Suppressor macrophage (primary cell): ENCODE results near the gene TMEM150A.
"Not testable (repeated sequence)": the region's sequence is repeated elsewhere in the genome, so short reads cannot be mapped to it uniquely, and the experiment has no call there.

Experiments used
- DNase-seq, 4 experiments: peaks; one replicate each; pipeline ENCODE4 v3.0.0-alpha.2; 2020 to 2022

The TMEM150A gene

GRCh38 chr2:85593023-85593422 lies 9.5 kb downstream of the TMEM150A start:
- no peak for DNase-seq

- not testable (repeated sequence) for DNase-seq
Measured at GRCh38 chr2:85592299-85592698, 10.2 kb downstream of the TMEM150A start.

DNA sequence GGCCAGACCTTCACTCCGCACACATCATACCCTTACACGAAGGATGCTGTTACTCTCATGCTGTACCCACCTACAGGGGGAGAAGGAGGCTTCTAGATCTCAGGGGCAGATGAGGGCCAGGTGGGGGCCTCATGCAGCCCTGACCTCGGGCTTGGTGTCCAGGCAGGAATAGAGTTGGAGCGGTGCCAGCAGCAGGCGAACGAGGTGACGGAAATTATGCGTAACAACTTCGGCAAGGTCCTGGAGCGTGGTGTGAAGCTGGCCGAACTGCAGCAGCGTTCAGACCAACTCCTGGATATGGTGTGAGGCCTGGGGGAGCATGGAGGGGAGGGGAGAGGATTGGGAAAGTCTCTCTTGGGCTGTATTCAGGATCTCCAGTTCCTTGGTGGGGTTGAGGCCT lies 10.9 kb downstream of the TMEM150A start:
- no peak for DNase-seq

- DNase-seq, result peak in 3 of 4 experiments; percentile 52 to 65 (median 62)
Measured at GRCh38 chr2:85590950-85591349, 11.5 kb downstream of the TMEM150A start.

DNA sequence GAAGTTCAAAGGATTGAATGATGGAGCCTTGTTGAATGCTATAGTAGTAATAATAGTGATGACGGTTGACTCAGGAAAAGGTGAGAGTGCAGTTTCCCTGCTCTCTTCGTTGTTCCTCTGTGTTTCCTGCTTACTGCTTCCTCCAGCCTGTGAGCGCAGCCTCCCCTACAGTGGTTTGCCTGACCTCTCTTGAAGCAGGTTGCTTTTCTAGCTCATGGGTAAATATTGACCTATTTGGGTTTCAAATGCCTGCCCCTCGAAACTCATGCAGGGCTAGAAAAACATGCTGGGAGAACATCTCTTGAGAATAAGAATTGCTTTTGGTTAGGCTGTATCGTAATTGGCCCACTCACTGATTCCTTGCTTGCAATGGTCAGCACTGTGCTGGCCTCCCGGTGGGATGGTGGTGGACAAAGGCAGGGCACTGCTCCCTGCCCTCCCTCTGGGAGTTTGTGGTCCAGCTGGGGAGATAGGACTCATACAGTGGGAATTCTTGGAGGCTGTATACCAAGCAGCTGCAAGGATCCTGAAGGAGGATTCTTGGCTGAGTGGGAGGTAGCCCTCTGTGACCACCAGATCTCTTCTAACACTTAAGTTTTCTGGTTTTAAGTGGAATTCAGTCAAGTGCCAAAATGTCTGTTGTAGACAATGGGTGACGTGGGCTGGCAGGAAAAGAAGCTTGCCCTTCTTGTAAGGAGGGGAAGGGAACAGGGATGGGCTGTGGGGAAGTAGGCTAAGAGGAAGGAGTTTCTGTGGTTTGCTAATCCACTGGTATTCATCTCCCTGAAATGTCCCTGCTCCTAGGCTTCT lies 12.3 kb downstream of the TMEM150A start:
- peak; percentile 68 to 86 (median 83) for DNase-seq

- DNase-seq, result no peak
Measured at GRCh38 chr2:85589181-85589580, 13.3 kb downstream of the TMEM150A start.

GRCh38 chr2:85588645-85589044 lies 13.9 kb downstream of the TMEM150A start:
- DNase-seq, result no peak

DNA sequence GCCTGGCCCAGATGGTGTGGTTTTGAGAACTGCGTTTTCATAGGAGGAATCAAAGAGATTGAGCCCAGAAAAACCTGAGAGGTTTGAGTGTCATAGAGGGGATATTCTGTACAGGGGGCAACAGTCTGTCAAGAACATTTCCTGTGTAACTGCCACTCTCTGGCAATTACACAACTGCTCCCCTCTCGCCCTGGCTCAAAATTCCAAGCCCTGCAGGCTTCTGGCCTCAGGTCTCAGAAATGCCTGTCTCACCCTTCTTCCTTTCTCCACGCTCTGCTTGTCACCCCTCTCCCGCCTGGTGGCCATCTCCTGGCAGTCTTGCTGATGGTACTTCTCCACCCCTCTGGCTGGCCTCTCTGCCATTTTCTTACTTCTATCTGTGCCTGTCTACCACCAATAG lies 14.3 kb downstream of the TMEM150A start:
- peak in 2 of 4 experiments; percentile 26 to 39 for DNase-seq

- DNase-seq, result peak in 1 of 4 experiments; percentile 16
Measured at GRCh38 chr2:85585781-85586105, 16.8 kb downstream of the TMEM150A start.

- peak in 3 of 4 experiments; percentile 40 to 51 (median 44) for DNase-seq
Measured at GRCh38 chr2:85584857-85585780, 17.4 kb downstream of the TMEM150A start.

GRCh38 chr2:85584354-85584856 lies 18.1 kb downstream of the TMEM150A start, which contains the start of gene VAMP5:
Gene VAMP5 (plus strand): TSS chr2:85584431. CDS start chr2:85584491, 60 bp downstream.
- peak in 2 of 4 experiments; percentile 46 to 55 for DNase-seq

DNA sequence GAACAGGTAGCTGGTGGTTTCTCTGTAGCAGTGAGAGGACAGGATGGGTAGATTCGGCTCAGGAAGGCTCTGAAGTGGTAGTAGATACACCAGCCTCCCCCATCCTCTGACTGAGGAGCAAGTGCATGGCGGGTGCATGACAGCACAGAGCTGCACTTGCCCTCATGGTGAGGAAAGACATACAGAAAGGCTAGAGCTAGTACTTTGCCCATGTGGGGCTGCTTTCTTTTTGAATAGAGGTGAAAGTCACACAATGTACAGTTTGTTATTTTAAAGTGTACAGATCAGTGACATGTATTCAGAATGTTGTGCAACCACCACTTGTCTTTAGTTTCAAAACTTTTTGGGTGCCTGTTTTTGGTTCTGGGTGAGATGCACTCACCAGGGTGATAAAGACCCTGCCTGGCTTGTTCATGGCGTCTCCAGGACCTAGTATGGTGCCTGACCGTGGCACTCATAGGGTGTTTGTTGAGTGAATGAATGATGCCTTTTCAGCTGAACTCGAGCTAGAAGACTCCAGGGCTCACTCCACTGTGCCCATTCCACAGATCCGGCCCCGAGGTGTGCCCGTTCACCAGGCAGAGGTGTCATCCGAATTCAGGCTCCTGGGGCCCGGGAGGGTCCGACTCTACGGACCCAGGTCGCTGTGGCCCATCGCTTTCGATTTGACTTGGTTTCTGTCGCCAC lies 18.7 kb downstream of the TMEM150A start:
- DNase-seq, result peak in 2 of 4 experiments; percentile 19 to 26

GRCh38 chr2:85582492-85582891 lies 20.0 kb downstream of the TMEM150A start:
- DNase-seq, result peak in 2 of 4 experiments; percentile 48 to 54

DNA sequence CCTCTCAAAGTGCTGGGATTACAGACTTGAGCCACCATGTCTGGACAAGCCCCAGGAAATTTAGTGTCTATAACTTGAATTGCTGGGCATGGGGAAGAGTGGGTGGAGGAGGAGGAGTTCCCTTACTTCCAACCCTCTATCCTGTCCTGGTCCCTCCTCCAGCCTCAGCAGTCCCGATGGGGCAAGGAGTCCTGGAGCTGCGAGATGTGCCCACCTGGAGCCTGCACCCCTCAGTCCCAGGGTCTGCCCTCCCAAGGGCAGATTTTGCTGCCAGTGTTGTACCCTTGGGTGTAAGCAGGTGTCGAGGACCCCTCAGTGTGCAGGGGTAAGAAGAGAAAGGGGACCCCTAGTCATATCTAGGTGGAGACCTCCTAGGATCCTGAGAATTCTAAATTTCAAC lies 22.3 kb downstream of the TMEM150A start:
- peak in 1 of 4 experiments; percentile 23 for DNase-seq

DNA sequence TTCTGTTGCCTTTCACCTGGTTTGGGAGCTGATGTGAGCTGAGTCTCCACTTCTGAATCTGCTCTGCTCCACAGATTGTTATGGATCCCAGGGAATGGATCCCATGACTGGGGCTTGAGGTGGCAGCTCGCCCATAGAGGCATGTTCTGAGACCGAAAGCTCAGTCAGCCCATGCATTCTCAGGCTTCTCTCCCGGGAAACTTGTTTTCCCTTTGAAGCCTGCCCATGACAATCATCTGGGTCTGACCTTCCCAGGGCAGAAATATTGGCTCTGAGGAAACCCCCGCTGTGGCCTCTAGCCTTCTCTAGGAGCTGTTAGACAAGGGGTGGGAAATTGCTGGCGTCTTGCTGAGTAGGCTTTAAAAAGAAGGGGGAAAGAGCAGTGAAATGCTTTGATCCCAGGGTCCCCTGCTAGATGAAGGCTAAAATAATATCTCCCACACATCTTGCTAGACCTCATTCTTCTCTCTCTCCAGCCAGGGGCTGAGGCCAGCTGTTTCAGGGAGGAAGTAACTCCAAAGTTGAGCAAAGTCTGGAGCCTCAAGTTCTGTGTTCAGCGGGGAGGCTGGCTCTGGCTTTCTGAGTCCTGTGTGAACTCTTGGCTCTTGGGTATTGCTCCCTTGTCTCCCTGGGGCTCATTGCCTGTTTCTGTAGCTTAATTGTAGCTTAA lies 23.1 kb downstream of the TMEM150A start:
- peak; percentile 78 to 89 (median 86) for DNase-seq

DNA sequence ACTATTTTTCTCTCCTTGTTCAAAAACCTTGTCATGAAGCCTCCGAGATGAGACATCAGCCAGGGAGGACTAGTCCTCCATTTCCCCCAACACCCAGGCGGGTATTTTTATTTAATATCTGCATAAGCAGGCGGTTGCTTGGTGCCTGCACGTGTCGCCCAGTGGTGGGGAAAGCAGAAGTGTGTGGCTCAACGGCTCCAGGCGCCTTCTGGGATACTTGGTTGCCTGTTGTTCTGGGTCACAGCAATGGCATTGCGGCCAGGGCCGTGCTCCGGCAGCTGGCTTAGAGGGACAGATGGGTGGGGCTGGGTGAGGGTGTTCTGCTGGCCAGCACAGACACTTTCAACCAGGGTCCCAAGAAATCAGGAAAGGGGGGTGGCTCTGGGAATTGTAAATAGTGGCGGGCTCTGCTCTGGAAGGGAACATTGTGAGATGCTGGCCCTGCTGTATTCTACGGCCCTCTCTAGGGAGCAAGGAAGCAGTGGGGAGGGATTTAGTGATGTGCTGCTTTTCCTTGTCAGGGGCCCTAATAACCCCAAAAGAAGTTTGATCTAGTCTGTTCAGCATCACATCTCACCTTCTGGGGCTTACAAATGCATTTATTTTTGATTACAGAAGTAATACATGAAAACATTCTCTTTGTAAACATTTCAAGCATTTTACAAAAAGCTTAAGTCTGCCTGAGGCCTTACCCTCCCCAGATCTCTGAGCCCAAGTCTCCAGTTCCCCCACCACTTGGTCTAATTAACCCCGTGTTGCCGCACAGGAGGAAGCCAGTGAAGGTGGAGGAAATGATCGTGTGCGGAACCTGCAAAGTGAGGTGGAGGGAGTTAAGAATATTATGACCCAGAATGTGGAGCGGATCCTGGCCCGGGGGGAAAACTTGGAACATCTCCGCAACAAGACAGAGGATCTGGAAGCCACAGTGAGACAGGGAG lies 24.0 kb downstream of the TMEM150A start:
- peak; percentile 79 to 90 (median 89) for DNase-seq

GRCh38 chr2:85577386-85578242 lies 24.9 kb downstream of the TMEM150A start, which contains the start of gene VAMP8:
Gene VAMP8 (plus strand): TSS chr2:85577586. CDS start chr2:85577647, 61 bp downstream.
- peak; percentile 68 to 84 (median 78) for DNase-seq

GRCh38 chr2:85577063-85577385 lies 25.5 kb downstream of the TMEM150A start:
- DNase-seq, result no peak

GRCh38 chr2:85575739-85576138 lies 26.8 kb downstream of the TMEM150A start:
- DNase-seq, result no peak

GRCh38 chr2:85566265-85566664 lies 36.2 kb downstream of the TMEM150A start:
- DNase-seq, result peak in 2 of 4 experiments; percentile 40 to 48
